IMR-90 (cell line): Measurements from ENCODE around the gene PLPPR3. TPM values are rescaled to one million over a fixed set of nuclear protein-coding genes. Genes with fewer than 3 reads are reported as not detected.

ENCODE experiments used
- ATAC-seq: fragments of 200-7000 bp; cut with Tn5 transposase; 2 replicates; pipeline ENCODE4 v1.9.1; 2020; ENCODE audit warnings: low read depth, mild to moderate bottlenecking, moderate library complexity
- BruUV-seq: library from RNA; stranded (reverse); fragments of 400-500 nt; replicated peaks from 2 replicates; lab custom pipeline; 2021; lab: Mats Ljungman, UMichigan
- CTCF ChIA-PET: fragments of 300-600 bp; formaldehyde crosslinking; extraction: SDS; loops from one replicate; lab custom pipeline; 2021; ENCODE audit warnings: antibody characterized with exemption; lab: Yijun Ruan, JAX
- POLR2A ChIA-PET: fragments of 300-600 bp; sonication (Branson Sonifier 250); formaldehyde crosslinking; loops from one replicate; lab custom pipeline; 2022; ENCODE audit warnings: antibody characterized with exemption; ENCODE audit not compliant: unreplicated experiment; lab: Charles Lee
- DNase-seq: peaks from one replicate; pipeline ENCODE4 v3.0.0; 2013
- H2AFZ ChIP-seq: replicated peaks from 2 replicates; pipeline ENCODE3; 2013; ENCODE audit warnings: low read length, mild to moderate bottlenecking; ENCODE audit not compliant: poor library complexity
- H2AK5ac ChIP-seq: 2 replicates; pipeline ENCODE4 v1.6.1; 2013; ENCODE audit warnings: low read depth, low read length, inconsistent platforms
- H2AK9ac ChIP-seq: replicated peaks from 2 replicates; pipeline ENCODE3; 2013; ENCODE audit warnings: mild to moderate bottlenecking, low read depth, low read length, moderate library complexity; ENCODE audit not compliant: poor library complexity
- H2BK120ac ChIP-seq: 2 replicates; pipeline ENCODE4 v1.6.1; 2013; ENCODE audit warnings: low read depth, low read length, inconsistent platforms
- H2BK15ac ChIP-seq: 3 replicates; pipeline ENCODE4 v1.6.1; 2013; ENCODE audit warnings: low read depth, low read length, inconsistent platforms
- H2BK20ac ChIP-seq: 2 replicates; pipeline ENCODE4 v1.6.1; 2013; ENCODE audit warnings: low read depth, mild to moderate bottlenecking, inconsistent platforms, low read length, moderate library complexity
- H2BK5ac ChIP-seq: 2 replicates; pipeline ENCODE4 v1.6.1; 2013; ENCODE audit warnings: mild to moderate bottlenecking, low read depth, low read length, inconsistent platforms; ENCODE audit not compliant: poor library complexity, severe bottlenecking
- H3K14ac ChIP-seq: replicated peaks from 2 replicates; pipeline ENCODE4 v1.6.1; 2013; ENCODE audit warnings: low read depth, low read length, inconsistent platforms
- H3K18ac ChIP-seq: 2 replicates; pipeline ENCODE4 v1.6.1; 2013; ENCODE audit warnings: low read depth, low read length, control low read depth
- H3K23ac ChIP-seq: 2 replicates; pipeline ENCODE4 v1.6.1; 2013; ENCODE audit warnings: low read depth, low read length, inconsistent platforms
- H3K27ac ChIP-seq: 2 replicates; pipeline ENCODE4 v1.5.1; 2013; ENCODE audit warnings: mild to moderate bottlenecking, control low read depth, low read length; ENCODE audit not compliant: insufficient read depth
- H3K27me3 ChIP-seq: 2 replicates; pipeline ENCODE4 v1.6.1; 2013; ENCODE audit warnings: low read length; ENCODE audit not compliant: control insufficient read depth, insufficient read depth
- H3K36me3 ChIP-seq: 2 replicates; pipeline ENCODE4 v1.6.1; 2013; ENCODE audit warnings: low read length, mixed read lengths; ENCODE audit not compliant: control insufficient read depth, insufficient read depth
- H3K4ac ChIP-seq: 2 replicates; pipeline ENCODE4 v1.6.1; 2013; ENCODE audit warnings: low read depth, low read length, inconsistent platforms
- H3K4me1 ChIP-seq: 2 replicates; pipeline ENCODE4 v1.6.1; 2013; ENCODE audit warnings: low read length, mixed read lengths; ENCODE audit not compliant: control insufficient read depth, insufficient read depth
- H3K4me2 ChIP-seq: 2 replicates; pipeline ENCODE4 v1.6.1; 2013; ENCODE audit warnings: low read depth, mild to moderate bottlenecking, control low read depth, low read length, moderate library complexity
- H3K4me3 ChIP-seq: 2 replicates; pipeline ENCODE4 v1.5.1; 2013; ENCODE audit warnings: low read depth, mild to moderate bottlenecking, control low read depth, low read length, moderate library complexity; ENCODE audit not compliant: insufficient read depth
- H3K56ac ChIP-seq: 2 replicates; pipeline ENCODE4 v1.6.1; 2013; ENCODE audit warnings: low read length, inconsistent platforms; ENCODE audit not compliant: insufficient read depth; ENCODE audit errors: extremely low read depth
- H3K79me1 ChIP-seq, 2 experiments: 2 replicates each; pipeline ENCODE4 v1.6.1; 2013; ENCODE audit warnings: low read length in 2 of 2, inconsistent platforms in 1 of 2, low read depth in 1 of 2
- H3K9ac ChIP-seq: 2 replicates; pipeline ENCODE4 v1.6.1; 2013; ENCODE audit warnings: low read depth, low read length, control low read depth
- H3K9me1 ChIP-seq: 2 replicates; pipeline ENCODE4 v1.6.1; 2013; ENCODE audit warnings: low read length, inconsistent platforms; ENCODE audit not compliant: insufficient read depth
- H3K9me3 ChIP-seq: 2 replicates; pipeline ENCODE4 v1.6.1; 2013; ENCODE audit warnings: low read length; ENCODE audit not compliant: control insufficient read depth, insufficient read depth
- H4K20me1 ChIP-seq: 2 replicates; pipeline ENCODE4 v1.6.1; 2013; ENCODE audit warnings: low read length, inconsistent platforms; ENCODE audit not compliant: insufficient read depth
- H4K5ac ChIP-seq: 2 replicates; pipeline ENCODE4 v1.6.1; 2013; ENCODE audit warnings: mild to moderate bottlenecking, low read depth, low read length, control low read depth
- H4K8ac ChIP-seq, 2 experiments: 2 replicates each; pipeline ENCODE4 v1.6.1; 2013; ENCODE audit warnings: low read depth in 2 of 2, low read length in 2 of 2, control low read depth in 1 of 2, inconsistent platforms in 1 of 2
- H4K91ac ChIP-seq: 2 replicates; pipeline ENCODE4 v1.6.1; 2013; ENCODE audit warnings: low read depth, low read length, inconsistent platforms; ENCODE audit not compliant: insufficient read depth
- BHLHE40 ChIP-seq: fragments of 150-350 bp; IDR thresholded peaks from 2 replicates; pipeline ENCODE4 v1.6.1; 2016; ENCODE audit warnings: mild to moderate bottlenecking, low read depth, low read length
- CEBPB ChIP-seq: IDR thresholded peaks from 2 replicates; pipeline ENCODE4 v1.6.1; 2012; ENCODE audit warnings: low read depth, low read length, improper control_type of control experiment
- FOS ChIP-seq: fragments of 150-350 bp; IDR thresholded peaks from 2 replicates; pipeline ENCODE4 v1.6.1; 2016; ENCODE audit warnings: low read depth, low read length
- MAFK ChIP-seq: IDR thresholded peaks from 2 replicates; pipeline ENCODE4 v1.6.1; 2012; ENCODE audit warnings: low read depth, low read length, improper control_type of control experiment
- MAZ ChIP-seq: IDR thresholded peaks from 2 replicates; pipeline ENCODE4 v1.6.1; 2012; ENCODE audit warnings: low read depth, mild to moderate bottlenecking, low read length, improper control_type of control experiment, moderate library complexity, borderline replicate concordance
- POLR2A ChIP-seq: IDR thresholded peaks from 2 replicates; pipeline ENCODE4 v1.6.1; 2012; ENCODE audit warnings: mild to moderate bottlenecking, low read depth, low read length
- RFX5 ChIP-seq: IDR thresholded peaks from 2 replicates; pipeline ENCODE4 v1.8.0; 2012; ENCODE audit warnings: low read depth, mild to moderate bottlenecking, low read length, moderate library complexity
- WGBS, 2 experiments: methylation state at CpG; one replicate each; pipeline versions ENCODE4 v1.1.5 to v1.1.7; 2013; ENCODE audit warnings: missing lambda C conversion rate in 2 of 2; ENCODE audit not compliant: insufficient read length in 1 of 2; ENCODE audit errors: extremely low coverage in 2 of 2; 5-methylcytosine and 5-hydroxymethylcytosine counted together
- dilution Hi-C: fragments of 300-500 bp; cut with HindIII; formaldehyde crosslinking; loops from one replicate; pipeline ENCODE4 v1.14.3; 2018; ENCODE audit warnings: low sequenced_read_pairs; ENCODE audit not compliant: unreplicated experiment
- in situ Hi-C: fragments of 300-500 bp; cut with MboI; formaldehyde crosslinking; loops from 3 replicates; pipeline ENCODE4 v1.14.3; 2019; ENCODE audit warnings: low sequenced_read_pairs, inconsistent platforms, mixed read lengths
- intact Hi-C: fragments of 100-400 bp; cut with micrococcal nuclease; formaldehyde crosslinking; loops from 2 replicates; pipeline ENCODE4 v1.10.0; 2022
- polyA plus RNA-seq, 3 experiments: library from polyadenylated mRNA; depleted of rRNA; stranded (reverse); fragments of >200 nt; gene quantifications; 2 replicates each; pipeline ENCODE4 v1.2.3, GENCODE V29; 2012; ENCODE audit warnings: low replicate concordance in 1 of 3
- total RNA-seq: library from RNA; depleted of rRNA; stranded (reverse); fragments of >200 nt; gene quantifications from 2 replicates; pipeline ENCODE4 v1.2.3, GENCODE V29; 2012
- TF ChIP-seq, protein P1 (sequence below): conservative IDR thresholded peaks from 2 replicates; pipeline ENCODE4 v1.5.1; 2012; ENCODE audit warnings: mild to moderate bottlenecking, low read depth, low read length, improper control_type of control experiment
- TF ChIP-seq, protein P2 (sequence below): fragments of 150-350 bp; IDR thresholded peaks from 2 replicates; pipeline ENCODE4 v1.6.1; 2017; ENCODE audit warnings: mild to moderate bottlenecking, antibody characterized with exemption, low read length, low read depth
- TF ChIP-seq, protein P3 (sequence below): fragments of 150-350 bp; IDR thresholded peaks from 2 replicates; pipeline ENCODE4 v1.6.1; 2016; ENCODE audit warnings: low read depth, mild to moderate bottlenecking, low read length, moderate library complexity, borderline replicate concordance

The PLPPR3 gene
- total and polyA plus RNA-seq, 2 of the 4 experiments (the other 2 are of a cell fraction), result 0.36 to 1.2 TPM

DNA sequence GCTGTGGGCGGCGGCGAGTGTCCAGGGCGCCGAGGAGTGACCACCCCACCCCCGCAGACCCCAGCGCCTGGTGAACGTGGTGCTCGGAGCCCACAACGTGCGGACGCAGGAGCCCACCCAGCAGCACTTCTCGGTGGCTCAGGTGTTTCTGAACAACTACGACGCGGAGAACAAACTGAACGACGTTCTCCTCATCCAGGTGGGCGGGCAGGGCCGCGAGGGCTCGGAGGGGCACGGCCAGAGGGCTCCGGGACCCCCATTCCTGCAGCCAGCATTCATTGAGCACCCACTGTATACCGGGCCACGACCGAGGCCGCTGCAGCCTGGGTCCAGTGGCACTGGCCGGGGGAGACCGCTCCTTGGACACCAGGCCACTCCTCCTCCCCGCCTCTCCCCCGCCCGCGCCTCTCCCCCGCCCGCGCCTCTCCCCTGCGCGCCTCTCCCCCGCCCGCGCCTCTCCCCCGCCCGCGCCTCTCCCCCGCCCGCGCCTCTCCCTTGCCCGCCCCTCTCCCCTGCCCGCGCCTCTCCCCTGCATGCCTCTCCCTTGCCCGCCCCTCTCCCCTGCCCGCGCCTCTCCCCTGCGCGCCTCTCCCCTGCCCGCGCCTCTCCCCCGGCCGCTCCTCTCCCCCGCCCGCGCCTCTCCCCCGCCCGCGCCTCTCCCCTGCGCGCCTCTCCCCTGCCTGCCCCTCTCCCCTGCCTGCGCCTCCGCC lies 22.2 kb upstream of the PLPPR3 start (continued):
- TF ChIP-seq BHLHE40, result no peak

- peak overlapping the region; percentile 55 for H2AK9ac ChIP-seq
- H2AFZ ChIP-seq, result peak overlapping the region; percentile 81
- no peak overlapping the region for H2AK5ac ChIP-seq
- no peak overlapping the region for H2BK120ac ChIP-seq
- ATAC-seq, result peak; percentile 76
- no peak overlapping the region for H4K5ac ChIP-seq
- 13% methylated on average over 9 of the region's 46 CpGs; no CpG with 5 or more reads in 1 of the 2 experiments for WGBS, 2 experiments
- ChIA-PET POLR2A (no interaction called here), CTCF (no interaction called here)
- H3K4me1 ChIP-seq, result peaks cover 2% of the 10 kb centered on the region; the same call in 1 of the 2 replicates
- dilution Hi-C loops (no loop called here), in situ Hi-C loops (no loop called here), intact Hi-C loops (no loop called here)
- no peak overlapping the region for H3K23ac ChIP-seq
- no peaks in the 10 kb centered on the region for H3K9me1 ChIP-seq
- H3K79me1 ChIP-seq, result no peaks in the 10 kb centered on the region
- no peaks in the 10 kb centered on the region for H3K9me3 ChIP-seq
- no peak overlapping the region for H3K9ac ChIP-seq
- no peak overlapping the region for H3K4me3 ChIP-seq
- no peaks in the 10 kb centered on the region; the same call in 1 of the 2 replicates for H4K20me1 ChIP-seq
- H2BK20ac ChIP-seq, result no peak overlapping the region
- DNase-seq, result no peak
- no peak overlapping the region for H3K18ac ChIP-seq
- H3K56ac ChIP-seq, result no peak overlapping the region
- no peak overlapping the region for H4K8ac ChIP-seq
- TF ChIP-seq MAFK (no peak), CEBPB (no peak), FOS (no peak), RFX5 (no peak), POLR2A (no peak), MAZ (no peak)
- TF ChIP-seq, protein P1, sequence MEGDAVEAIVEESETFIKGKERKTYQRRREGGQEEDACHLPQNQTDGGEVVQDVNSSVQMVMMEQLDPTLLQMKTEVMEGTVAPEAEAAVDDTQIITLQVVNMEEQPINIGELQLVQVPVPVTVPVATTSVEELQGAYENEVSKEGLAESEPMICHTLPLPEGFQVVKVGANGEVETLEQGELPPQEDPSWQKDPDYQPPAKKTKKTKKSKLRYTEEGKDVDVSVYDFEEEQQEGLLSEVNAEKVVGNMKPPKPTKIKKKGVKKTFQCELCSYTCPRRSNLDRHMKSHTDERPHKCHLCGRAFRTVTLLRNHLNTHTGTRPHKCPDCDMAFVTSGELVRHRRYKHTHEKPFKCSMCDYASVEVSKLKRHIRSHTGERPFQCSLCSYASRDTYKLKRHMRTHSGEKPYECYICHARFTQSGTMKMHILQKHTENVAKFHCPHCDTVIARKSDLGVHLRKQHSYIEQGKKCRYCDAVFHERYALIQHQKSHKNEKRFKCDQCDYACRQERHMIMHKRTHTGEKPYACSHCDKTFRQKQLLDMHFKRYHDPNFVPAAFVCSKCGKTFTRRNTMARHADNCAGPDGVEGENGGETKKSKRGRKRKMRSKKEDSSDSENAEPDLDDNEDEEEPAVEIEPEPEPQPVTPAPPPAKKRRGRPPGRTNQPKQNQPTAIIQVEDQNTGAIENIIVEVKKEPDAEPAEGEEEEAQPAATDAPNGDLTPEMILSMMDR, result no peak
- TF ChIP-seq, protein P2, sequence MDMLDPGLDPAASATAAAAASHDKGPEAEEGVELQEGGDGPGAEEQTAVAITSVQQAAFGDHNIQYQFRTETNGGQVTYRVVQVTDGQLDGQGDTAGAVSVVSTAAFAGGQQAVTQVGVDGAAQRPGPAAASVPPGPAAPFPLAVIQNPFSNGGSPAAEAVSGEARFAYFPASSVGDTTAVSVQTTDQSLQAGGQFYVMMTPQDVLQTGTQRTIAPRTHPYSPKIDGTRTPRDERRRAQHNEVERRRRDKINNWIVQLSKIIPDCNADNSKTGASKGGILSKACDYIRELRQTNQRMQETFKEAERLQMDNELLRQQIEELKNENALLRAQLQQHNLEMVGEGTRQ, result no peak
- TF ChIP-seq, protein P3, sequence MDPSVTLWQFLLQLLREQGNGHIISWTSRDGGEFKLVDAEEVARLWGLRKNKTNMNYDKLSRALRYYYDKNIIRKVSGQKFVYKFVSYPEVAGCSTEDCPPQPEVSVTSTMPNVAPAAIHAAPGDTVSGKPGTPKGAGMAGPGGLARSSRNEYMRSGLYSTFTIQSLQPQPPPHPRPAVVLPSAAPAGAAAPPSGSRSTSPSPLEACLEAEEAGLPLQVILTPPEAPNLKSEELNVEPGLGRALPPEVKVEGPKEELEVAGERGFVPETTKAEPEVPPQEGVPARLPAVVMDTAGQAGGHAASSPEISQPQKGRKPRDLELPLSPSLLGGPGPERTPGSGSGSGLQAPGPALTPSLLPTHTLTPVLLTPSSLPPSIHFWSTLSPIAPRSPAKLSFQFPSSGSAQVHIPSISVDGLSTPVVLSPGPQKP, result no peak
- peaks cover 20% of the 10 kb centered on the region for H3K27me3 ChIP-seq
- peak overlapping the region; percentile 19; the same call in 1 of the 2 replicates for H3K4me2 ChIP-seq
- H3K36me3 ChIP-seq, result no peaks in the 10 kb centered on the region
- no TSS peak for BruUV-seq
- H3K14ac ChIP-seq, result no peak overlapping the region
- H2BK5ac ChIP-seq, result no peak overlapping the region
- H2BK15ac ChIP-seq, result no peak overlapping the region
- H3K27ac ChIP-seq, result no peak overlapping the region
- no peak overlapping the region for H4K91ac ChIP-seq
- no peak overlapping the region for H3K4ac ChIP-seq
These were observed 21.6 kb upstream of the PLPPR3 start for GRCh38 chr19:843180-843835.
